Esophagus (tissue), 2 donors: ENCODE results near the gene JTB. TPM values are rescaled to one million over a fixed set of nuclear protein-coding genes. Genes with fewer than 3 reads are reported as not detected.

Source experiments
- H3K27ac ChIP-seq, 2 donors: one replicate each; pipeline ENCODE4 v1.5.1; 2013; ENCODE audit warnings: low read depth in 2 of 2, mild to moderate bottlenecking in 2 of 2, inconsistent platforms in 1 of 2, low read length in 1 of 2, moderate library complexity in 1 of 2
- H3K27me3 ChIP-seq, 2 donors: one replicate each; pipeline ENCODE4 v1.6.1; 2013; ENCODE audit warnings: low read length in 2 of 2, control low read depth in 1 of 2, mild to moderate bottlenecking in 1 of 2; ENCODE audit not compliant: insufficient read depth in 2 of 2, control insufficient read depth in 1 of 2
- H3K36me3 ChIP-seq, 2 donors: one replicate each; pipeline ENCODE4 v1.6.1; 2013; ENCODE audit warnings: low read length in 1 of 2; ENCODE audit not compliant: control insufficient read depth in 2 of 2, insufficient read depth in 2 of 2
- H3K4me1 ChIP-seq, 2 donors: one replicate each; pipeline ENCODE4 v1.6.1; 2013; ENCODE audit warnings: low read length in 1 of 2; ENCODE audit not compliant: control insufficient read depth in 2 of 2, insufficient read depth in 2 of 2
- H3K4me3 ChIP-seq, 2 donors: one replicate each; pipeline ENCODE4 v1.5.1; 2013; ENCODE audit warnings: low read length in 2 of 2, mild to moderate bottlenecking in 2 of 2, low read depth in 1 of 2, moderate library complexity in 1 of 2
- H3K9me3 ChIP-seq, 2 donors: one replicate each; pipeline ENCODE4 v1.6.1; 2013; ENCODE audit warnings: mild to moderate bottlenecking in 2 of 2, low read depth in 1 of 2, low read length in 1 of 2, moderate library complexity in 1 of 2; ENCODE audit not compliant: control insufficient read depth in 2 of 2, insufficient read depth in 1 of 2
- WGBS, 2 donors: extraction: QIAGEN DNeasy Blood & Tissue Kit; methylation state at CpG; one replicate each; pipeline ENCODE4 v1.1.7; 2013; 5-methylcytosine and 5-hydroxymethylcytosine counted together
- polyA plus RNA-seq, 2 donors: library from polyadenylated mRNA; stranded (reverse); fragments of 200-250 nt; gene quantifications; one replicate each; pipeline ENCODE4 v1.2.3, GENCODE V29; 2013
- donor health status: healthy with polysubstance abuse.
- donor health status: Bipolar disorder and iron deficiency.

JTB gene
- polyA plus RNA-seq, 2 donors = 79.1 to 134 TPM

GRCh38 chr1:153995640-153996039 lies 18.2 kb upstream of the JTB start:
- Histone ChIP-seq H3K36me3 (peaks cover 0 to 5% of the 10 kb centered on the region in 2 donors), H3K4me3 (no peak overlapping the region), H3K4me1 (no peaks in the 10 kb centered on the region), H3K27me3 (no peaks in the 10 kb centered on the region), H3K27ac (no peak overlapping the region), H3K9me3 (no peaks in the 10 kb centered on the region)
- 91 to 94% methylated on average over 11 of the region's 11 CpGs for WGBS, 2 donors

DNA sequence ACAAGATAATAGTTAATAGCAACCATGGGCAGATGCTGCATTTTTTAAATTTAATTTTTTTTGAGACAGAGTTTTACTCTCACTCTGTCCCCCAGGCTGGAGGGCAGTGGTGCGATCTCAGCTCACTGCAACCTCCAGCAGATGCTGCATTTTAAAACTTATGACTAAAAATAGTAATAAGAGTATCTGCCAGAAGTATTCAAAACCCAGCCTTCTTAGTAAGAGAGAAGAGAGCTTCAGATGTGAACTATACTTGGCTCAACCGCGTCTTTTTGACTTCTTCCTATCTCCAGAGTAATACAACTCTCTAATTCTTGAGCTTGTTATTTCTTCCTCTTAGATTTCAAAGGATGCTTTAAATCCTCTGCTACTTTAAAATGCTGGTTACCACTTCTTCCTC lies 17.7 kb upstream of the JTB start:
- Histone ChIP-seq H3K9me3 (no peaks in the 10 kb centered on the region), H3K27me3 (no peaks in the 10 kb centered on the region), H3K36me3 (peaks cover 0 to 5% of the 10 kb centered on the region in 2 donors), H3K27ac (no peak overlapping the region), H3K4me1 (no peaks in the 10 kb centered on the region), H3K4me3 (no peak overlapping the region)
- 84% methylated on average over 3 of the region's 3 CpGs for WGBS, 2 donors

- H3K4me3 ChIP-seq = peak overlapping the region in 1 of 2 donors; percentile 96
- H3K4me1 ChIP-seq = no peaks in the 10 kb centered on the region
- H3K36me3 ChIP-seq = peaks cover 0 to 5% of the 10 kb centered on the region in 2 donors
- H3K9me3 ChIP-seq = no peaks in the 10 kb centered on the region
- H3K27ac ChIP-seq = no peak overlapping the region
- 73 to 93% methylated on average over 2 of the region's 2 CpGs for WGBS, 2 donors
- no peaks in the 10 kb centered on the region for H3K27me3 ChIP-seq
These were observed 14.3 kb upstream of the JTB start for GRCh38 chr1:153991806-153992205.

GRCh38 chr1:153991151-153991630 lies 13.7 kb upstream of the JTB start:
- WGBS, 2 donors = 8 to 11% methylated on average over 9 of the region's 9 CpGs
- Histone ChIP-seq H3K9me3 (no peaks in the 10 kb centered on the region), H3K27ac (peak overlapping the region; percentile 92 to 99), H3K36me3 (peaks cover 0 to 5% of the 10 kb centered on the region in 2 donors), H3K4me1 (no peaks in the 10 kb centered on the region), H3K4me3 (peak overlapping the region; percentile 72 to 96), H3K27me3 (no peaks in the 10 kb centered on the region)

DNA sequence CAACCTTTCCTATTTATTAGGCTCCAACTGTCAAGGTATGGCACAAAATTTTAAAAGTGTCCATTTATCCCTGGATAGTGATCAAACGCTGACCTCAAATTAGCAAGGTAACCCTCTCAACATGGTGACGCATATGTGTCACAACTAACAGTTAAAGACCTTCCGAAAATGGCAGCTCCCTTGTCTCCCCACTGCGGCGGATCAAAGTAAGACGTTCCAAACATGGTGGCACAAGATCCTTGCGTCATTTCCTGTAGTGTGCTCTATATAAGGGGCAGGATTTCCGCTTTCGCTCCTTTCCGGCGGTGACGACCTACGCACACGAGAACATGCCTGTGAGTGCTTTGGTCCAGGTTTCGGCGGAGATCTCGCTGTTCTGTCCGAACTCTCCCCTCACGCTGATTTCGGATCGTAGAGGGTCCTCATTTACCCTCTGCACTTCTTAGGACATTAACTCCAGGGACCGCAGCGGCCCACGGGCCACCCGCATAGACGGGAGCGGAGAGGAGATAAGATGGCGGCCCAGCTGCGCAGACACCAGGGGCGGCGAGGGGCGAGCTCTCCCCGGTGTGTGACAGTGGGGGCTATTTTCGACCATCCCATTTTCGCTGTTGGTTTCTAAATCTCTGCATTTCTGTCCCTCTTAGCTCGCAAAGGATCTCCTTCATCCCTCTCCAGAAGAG lies 13.1 kb upstream of the JTB start, which contains the start of gene RPS27:
RPS27 (plus strand) TSS at position 295 of the 683 bp plus-strand sequence; CDS start at position 330, 35 bp downstream.
- 0 to 1% methylated on average over 36 of the region's 36 CpGs for WGBS, 2 donors
- H3K36me3 ChIP-seq = peaks cover 0 to 5% of the 10 kb centered on the region in 2 donors
- H3K27me3 ChIP-seq = no peaks in the 10 kb centered on the region
- peak within 1 kb of the TSS; percentile 72 to 96 for H3K4me3 ChIP-seq
- H3K27ac ChIP-seq = peak within 1 kb of the TSS; percentile 92 to 99
- no peaks in the 10 kb centered on the region for H3K4me1 ChIP-seq
- no peaks in the 10 kb centered on the region for H3K9me3 ChIP-seq

- Histone ChIP-seq H3K4me3 (no peak overlapping the region), H3K4me1 (no peaks in the 10 kb centered on the region), H3K9me3 (no peaks in the 10 kb centered on the region), H3K27me3 (no peaks in the 10 kb centered on the region), H3K36me3 (peaks cover 0 to 2% of the 10 kb centered on the region in 2 donors), H3K27ac (peak overlapping the region in 1 of 2 donors; percentile 13)
- WGBS, 2 donors = 89 to 92% methylated on average over 8 of the region's 8 CpGs
These were observed 10.1 kb upstream of the JTB start for GRCh38 chr1:153987621-153988020.

DNA sequence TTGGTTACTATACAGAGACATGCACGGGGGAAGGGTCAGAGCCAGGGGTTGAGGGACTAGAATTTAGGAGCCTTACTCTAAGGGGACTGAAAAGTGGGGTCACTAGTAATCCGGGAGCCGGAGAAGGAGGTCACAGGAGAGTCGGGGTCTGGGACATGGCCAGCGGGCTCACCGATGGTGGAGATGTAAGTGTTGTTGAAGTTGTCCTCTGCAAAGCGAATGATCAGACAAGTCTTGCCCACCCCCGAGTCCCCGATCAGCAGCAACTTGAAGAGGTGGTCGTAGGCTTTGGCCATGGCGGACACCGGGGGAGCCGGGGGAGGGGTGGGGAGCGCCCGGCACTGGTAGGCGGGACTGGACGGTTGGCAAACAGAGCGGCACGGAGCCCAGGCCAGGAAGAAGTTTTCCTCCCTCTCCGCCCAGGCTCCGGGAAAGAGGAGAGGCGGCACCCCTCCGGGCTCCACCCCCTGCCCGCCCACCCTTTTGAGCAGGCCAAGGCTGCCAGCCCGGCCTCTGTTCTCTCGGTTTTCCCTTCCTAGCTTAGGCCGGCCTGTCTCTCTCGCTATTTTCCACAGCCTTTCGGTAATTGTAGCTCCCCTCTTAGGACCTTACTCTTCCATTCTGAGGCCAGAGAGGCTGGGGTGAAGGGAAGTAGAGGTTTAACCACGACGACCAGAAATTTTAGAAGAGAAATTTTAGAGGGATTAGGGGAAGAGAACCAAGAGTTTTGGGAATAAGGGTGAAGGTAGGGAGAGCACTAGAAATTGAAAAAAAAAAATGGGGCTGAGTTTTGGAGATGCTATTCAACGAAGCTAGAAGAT lies 8.7 kb upstream of the JTB start, which contains the start of gene RAB13:
RAB13 (minus strand) TSS at position 399 of the 821 bp plus-strand sequence; CDS start at position 296, 103 bp downstream.
- no peaks in the 10 kb centered on the region for H3K27me3 ChIP-seq
- WGBS, 2 donors = 2 to 4% methylated on average over 21 to 32 of the region's 32 CpGs
- H3K27ac ChIP-seq = peak within 1 kb of the TSS; percentile 90 to 92
- no peaks in the 10 kb centered on the region for H3K9me3 ChIP-seq
- H3K36me3 ChIP-seq = peaks cover 0 to 5% of the 10 kb centered on the region in 2 donors
- H3K4me3 ChIP-seq = peak within 1 kb of the TSS; percentile 56 to 67
- no peaks in the 10 kb centered on the region for H3K4me1 ChIP-seq

DNA sequence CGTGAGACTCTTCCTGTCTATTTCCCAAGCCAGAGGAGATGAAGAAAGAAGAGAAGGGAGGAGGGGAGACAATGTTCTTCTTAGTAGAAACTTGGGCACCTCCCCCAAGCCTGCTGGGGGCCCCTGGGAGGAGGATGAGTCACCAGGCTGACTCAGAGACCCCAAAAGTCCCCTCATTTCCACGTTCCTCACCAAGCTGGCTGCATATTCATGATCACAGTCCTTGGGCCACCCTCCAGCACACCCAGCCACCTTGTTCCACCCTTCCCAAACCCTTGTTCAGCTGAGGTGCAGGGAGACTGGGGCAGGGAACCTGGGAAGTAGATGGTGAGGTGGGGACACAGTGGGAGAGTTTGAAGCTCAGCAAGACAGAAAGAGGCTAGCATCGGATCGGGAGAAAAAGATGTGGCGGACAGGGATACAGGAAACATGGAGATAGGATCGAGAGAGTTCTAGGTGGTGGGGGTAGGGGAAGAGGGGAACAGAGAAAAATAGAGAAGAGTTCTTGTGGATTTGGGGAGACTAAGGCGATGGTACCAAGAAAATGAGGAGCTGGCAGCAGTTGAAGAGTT lies 8.0 kb upstream of the JTB start:
- peak overlapping the region; percentile 90 to 91 for H3K27ac ChIP-seq
- no peaks in the 10 kb centered on the region for H3K27me3 ChIP-seq
- H3K36me3 ChIP-seq = peaks cover 0 to 5% of the 10 kb centered on the region in 2 donors
- peak overlapping the region; percentile 56 to 67 for H3K4me3 ChIP-seq
- H3K9me3 ChIP-seq = no peaks in the 10 kb centered on the region
- no peaks in the 10 kb centered on the region for H3K4me1 ChIP-seq
- 12 to 13% methylated on average over 7 of the region's 7 CpGs for WGBS, 2 donors

GRCh38 chr1:153984123-153984894 lies 6.8 kb upstream of the JTB start:
- Histone ChIP-seq H3K27me3 (no peaks in the 10 kb centered on the region), H3K9me3 (no peaks in the 10 kb centered on the region), H3K27ac (no peak overlapping the region), H3K36me3 (peaks cover 0 to 5% of the 10 kb centered on the region in 2 donors), H3K4me3 (no peak overlapping the region), H3K4me1 (no peaks in the 10 kb centered on the region)
- WGBS, 2 donors = 67 to 72% methylated on average over 6 of the region's 6 CpGs
